Pulmonary artery endothelial cell (primary cell): ENCODE measurements around the gene MAGI2. TPM values are rescaled to one million over a fixed set of nuclear protein-coding genes. Genes with fewer than 3 reads are reported as not detected.
"Not testable (repeated sequence)": the region's sequence is repeated elsewhere in the genome, so short reads cannot be mapped to it uniquely, and the experiment has no call there.

Experiments used
- DNase-seq: peaks from one replicate; pipeline ENCODE4 v3.0.0-alpha.2; 2011; ENCODE audit warnings: low read depth, low spot score
- total RNA-seq: library from RNA; depleted of rRNA; stranded (reverse); fragments of >200 nt; gene quantifications from 2 replicates; pipeline ENCODE4 v1.2.3, GENCODE V29; 2014

Gene MAGI2
- total RNA-seq, 1 donor from 2014 or later, result 1.3 TPM

- no peak for DNase-seq
Observed at GRCh38 chr7:78013386-78013785, 1440.1 kb downstream of the MAGI2 start.

DNA sequence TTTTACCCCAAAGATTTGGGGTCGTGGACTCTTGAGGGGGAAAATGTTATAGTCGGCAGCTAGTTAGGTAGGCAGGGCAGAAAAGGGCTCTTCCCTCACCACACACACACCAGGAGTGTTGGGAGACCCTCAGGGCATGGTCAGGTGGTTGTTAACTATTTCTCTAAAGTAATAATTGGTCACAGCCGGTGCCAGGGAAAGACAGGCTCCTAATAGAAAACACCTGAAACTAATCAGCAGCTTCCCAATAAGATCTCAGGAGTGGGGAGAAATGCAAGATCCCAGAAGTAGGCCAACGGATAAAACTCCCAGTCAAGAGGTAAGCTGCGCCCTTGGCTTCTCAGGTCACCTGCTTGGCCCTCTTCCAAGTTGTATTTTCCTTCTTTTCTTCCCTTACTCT lies 1441.8 kb downstream of the MAGI2 start:
- DNase-seq, result no peak

- no peak for DNase-seq
Observed at GRCh38 chr7:78007231-78007630, 1446.2 kb downstream of the MAGI2 start.

DNA sequence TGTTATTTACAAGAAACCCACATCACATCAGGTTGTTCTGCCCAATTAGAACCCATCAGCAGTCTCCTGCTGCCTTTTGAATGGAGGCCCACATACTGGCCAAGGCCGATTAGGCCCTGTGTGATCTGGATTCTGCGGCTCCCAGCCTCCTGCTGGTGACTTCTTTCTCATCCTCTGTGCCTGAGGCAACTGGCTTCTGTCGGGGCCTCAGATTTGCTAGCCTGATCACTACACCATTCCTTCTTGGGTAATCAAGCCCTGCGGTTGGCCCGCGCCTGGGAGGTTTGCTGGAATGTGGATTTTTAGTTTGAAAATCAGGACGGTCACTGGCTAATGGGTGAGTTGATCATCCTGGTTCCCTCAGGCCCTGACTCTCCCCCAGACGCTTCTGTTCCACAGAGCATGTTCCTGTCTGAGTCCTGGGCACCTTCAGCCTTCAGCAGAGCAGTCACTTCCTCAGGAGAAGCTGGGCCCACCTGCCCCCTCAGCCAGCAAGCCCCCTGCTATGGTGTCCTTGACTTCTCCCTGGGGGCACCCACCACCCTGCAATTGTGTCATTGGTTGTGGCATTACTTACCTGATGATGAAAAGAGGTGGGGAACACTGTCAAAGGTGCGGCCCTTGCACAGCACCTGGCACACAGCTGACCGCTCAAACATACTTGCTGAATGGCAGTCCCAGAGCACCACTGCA lies 1447.3 kb downstream of the MAGI2 start:
- no peak for DNase-seq

GRCh38 chr7:78002715-78003114 lies 1450.8 kb downstream of the MAGI2 start:
- DNase-seq, result no peak

DNA sequence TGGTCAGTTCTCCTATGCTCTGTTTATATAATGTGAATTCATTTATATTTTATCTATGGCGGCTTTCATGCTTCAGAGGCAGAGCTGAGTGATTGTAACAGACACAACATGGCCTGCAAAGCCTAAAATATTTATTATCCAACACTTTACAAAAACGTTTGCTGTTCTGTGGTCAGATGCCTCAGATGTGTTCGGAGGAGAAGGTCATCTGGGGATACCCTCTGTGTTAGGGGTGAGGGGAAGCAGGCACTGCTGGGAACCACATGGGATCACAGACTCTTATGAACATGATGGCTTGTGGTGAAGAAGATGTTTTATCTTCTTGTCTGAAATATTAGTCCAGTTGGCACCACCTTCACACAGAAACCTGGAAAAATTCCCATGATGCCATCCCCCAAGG lies 1451.4 kb downstream of the MAGI2 start:
- no peak for DNase-seq

- not testable (repeated sequence) for DNase-seq
Observed at GRCh38 chr7:77999168-77999567, 1454.3 kb downstream of the MAGI2 start.

- no peak for DNase-seq
Observed at GRCh38 chr7:77995717-77996116, 1457.8 kb downstream of the MAGI2 start.

- DNase-seq, result no peak
Observed at GRCh38 chr7:77993838-77994237, 1459.6 kb downstream of the MAGI2 start.

DNA sequence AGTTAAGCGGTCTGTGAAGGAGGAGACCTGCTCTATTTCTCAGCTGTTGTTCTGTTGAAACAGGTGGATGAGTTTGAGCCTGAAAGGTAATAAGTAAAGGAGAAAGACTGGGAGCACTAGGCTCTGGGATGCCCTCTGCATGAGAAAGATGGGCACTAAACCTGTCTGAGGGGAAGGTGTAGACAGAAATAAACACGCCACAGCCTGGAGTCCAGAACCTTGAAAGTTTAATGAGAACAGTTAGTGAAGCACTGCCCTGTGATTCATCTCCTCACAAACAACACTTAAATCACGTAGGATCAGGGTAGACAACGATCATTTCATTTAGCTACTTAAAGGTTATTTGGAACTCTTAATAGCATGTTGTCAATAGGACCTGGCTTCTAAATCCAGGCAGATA lies 1461.8 kb downstream of the MAGI2 start:
- no peak for DNase-seq

DNA sequence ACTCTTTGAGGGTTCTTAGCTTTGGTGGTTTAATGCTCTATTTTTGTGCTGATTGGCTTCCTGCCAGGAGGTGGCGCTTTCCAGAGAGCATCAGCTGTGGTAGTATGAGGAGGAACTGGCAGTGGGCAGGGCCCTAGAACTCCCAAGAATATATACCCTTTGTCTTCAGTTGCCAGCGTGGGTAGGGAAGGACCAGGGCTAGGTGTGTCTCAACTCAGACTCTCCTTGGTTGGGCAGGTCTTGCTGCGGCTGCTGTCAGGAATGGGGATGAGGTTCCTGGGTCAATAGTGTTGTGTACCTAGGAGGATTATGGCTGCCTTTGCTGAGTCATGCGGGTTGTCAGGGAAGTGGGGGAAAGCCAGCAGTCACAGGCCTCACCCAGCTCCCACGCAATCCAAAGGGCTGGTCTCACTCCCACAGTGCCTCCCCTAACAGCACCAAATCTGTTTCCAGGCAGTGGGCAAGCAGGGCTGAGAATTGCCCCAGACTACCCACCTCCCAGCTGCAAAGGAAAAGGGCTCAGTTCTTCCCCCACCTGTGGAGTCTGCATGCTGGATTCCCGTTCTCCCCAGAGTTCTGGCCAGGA lies 1463.4 kb downstream of the MAGI2 start:
- DNase-seq, result no peak

DNA sequence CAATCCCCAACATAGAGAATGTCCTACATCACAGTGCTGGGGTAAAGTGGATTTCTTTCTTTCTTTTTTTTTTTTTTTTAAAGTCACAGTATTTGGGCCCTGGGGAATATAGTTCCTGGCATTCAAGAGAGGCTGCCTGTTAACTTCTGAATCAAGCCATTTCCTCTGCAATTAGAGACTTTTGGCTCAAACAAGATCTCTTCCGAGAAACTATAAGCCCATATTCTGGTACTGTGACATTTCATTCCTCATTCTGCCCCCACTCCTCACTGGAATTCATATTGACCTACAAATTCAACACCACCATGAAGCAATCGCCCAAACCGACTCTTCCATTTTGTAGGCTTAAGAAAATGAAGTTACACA lies 1467.5 kb downstream of the MAGI2 start:
- no peak for DNase-seq

DNA sequence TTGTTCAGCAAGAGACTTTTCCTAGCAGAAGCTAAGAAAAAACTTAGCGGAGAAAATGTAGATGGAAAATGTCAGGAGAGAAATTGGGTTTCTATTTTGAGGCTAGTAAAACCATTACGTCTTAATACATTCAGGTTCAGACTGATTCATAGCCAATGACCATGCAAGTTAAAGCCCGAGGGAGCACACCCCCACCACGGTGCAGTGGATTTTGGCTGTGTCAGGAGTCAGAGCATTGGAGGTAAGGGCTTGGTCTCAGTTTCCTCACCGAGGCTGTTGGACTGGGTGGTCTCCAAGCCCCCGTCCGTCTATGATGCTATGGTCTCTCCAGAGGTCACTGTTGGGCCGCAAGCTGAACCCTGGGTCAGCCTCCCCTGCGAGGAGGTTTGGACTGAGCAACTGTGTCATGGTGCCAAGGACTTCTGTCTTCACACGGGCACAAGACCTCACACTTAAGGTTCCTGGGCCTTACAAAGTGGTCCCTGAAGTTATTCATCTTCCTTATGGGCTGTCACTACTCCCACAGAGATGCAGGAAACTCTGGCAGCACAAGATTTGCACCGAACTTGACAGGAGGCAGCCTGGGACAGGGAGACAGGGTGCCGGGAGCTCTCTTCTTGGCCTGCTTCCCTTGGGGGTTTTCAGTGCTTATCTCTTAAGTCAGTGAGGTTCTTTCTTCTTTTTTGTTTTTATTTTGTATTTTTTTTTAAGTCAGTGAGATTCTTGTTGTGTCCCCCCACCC lies 1468.1 kb downstream of the MAGI2 start:
- DNase-seq, result no peak

DNA sequence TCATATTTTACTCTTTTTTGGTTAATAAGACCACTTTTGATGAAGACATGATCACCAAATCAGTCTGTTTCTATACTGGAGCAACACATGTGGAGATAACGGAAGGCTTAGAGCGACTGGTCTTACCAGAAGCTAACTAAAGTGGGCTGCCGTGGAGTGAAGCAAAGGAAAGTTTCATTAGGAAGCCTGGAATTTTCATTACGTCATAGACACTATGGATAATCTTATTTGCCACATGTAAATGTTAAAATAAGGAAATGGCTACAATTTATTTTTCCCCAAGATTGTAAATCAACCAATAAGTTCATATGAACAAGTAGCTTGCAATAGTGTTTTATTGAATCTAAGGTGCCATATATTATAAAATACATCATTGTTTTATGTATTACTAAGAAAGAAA lies 1469.5 kb downstream of the MAGI2 start:
- DNase-seq, result no peak

GRCh38 chr7:77982926-77983550 lies 1470.4 kb downstream of the MAGI2 start:
- no peak for DNase-seq

- DNase-seq, result no peak
Observed at GRCh38 chr7:77980087-77980713, 1473.3 kb downstream of the MAGI2 start.

GRCh38 chr7:77979219-77979618 lies 1474.2 kb downstream of the MAGI2 start:
- DNase-seq, result no peak

DNA sequence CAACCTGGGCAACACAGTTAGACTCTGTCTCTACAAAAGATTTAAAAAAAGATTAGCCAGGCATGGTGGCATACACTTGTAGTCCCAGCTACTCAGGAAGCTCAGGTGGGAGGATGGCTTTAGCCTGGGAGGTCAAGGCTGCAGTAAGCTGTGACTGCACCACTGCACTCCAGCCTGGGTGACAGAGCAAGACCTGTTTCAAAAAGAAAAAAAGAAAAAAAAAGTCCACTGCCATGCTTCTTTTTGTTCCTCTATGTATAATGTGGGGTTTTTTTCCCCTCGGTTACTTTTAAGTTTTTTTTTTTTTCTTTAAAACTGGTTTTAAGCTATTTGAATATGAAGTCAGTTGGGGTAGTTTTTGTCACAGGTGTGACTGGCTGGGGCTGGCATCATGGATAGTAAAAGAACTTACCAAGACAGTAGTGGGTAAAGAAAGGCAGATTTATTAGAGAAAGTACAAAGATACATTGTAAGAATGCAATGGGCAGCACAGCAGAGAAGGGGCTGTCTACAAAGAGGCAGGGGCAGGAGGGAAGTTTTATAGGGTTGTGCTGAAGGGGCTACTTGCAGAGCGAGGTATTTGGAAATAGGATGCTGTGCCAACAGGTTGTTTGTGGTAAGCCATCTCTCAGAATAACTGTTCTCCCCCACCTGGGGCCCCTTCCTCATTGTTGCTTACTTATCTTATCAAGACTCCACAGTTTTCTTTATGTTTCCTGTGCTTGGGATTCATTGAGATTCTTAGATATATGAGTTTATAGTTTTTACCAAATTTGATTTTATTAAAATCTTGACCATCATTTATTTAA lies 1477.6 kb downstream of the MAGI2 start:
- no peak for DNase-seq

- no peak for DNase-seq
Observed at GRCh38 chr7:77971726-77972125, 1481.7 kb downstream of the MAGI2 start.

GRCh38 chr7:77967429-77967828 lies 1486.0 kb downstream of the MAGI2 start:
- DNase-seq, result no peak
